Activated T-cell treated with anti-CD3 and anti-CD28 coated beads, Interleukin-2, amount 50 U/mL, for 72 hours (primary cell): Measurements from ENCODE around the gene TLE7. TPM values are rescaled to one million over a fixed set of nuclear protein-coding genes. Genes with fewer than 3 reads are reported as not detected.

Experiments used
- ATAC-seq, 2 donors: fragments of 150-1000 bp; cut with Tn5 transposase; replicated peaks in 1 of 2; 2 replicates each; pipeline ENCODE4 v1.10.0; 2021; ENCODE audit warnings: moderate library complexity in 2 of 2, mild to moderate bottlenecking in 1 of 2
- DNase-seq, 2 donors: peaks; one replicate each; pipeline ENCODE4 v3.0.0; 2021 to 2022; ENCODE audit warnings: mixed read lengths in 1 of 2
- H3K27ac Mint-ChIP-seq: one replicate; pipeline ENCODE4 v1.8.0; 2022; ENCODE audit warnings: mild to moderate bottlenecking, moderate library complexity, mixed read lengths
- H3K27me3 Mint-ChIP-seq: one replicate; pipeline ENCODE4 v1.8.0; 2022; ENCODE audit warnings: low read depth, mixed read lengths
- H3K36me3 Mint-ChIP-seq, 2 donors: one replicate each; pipeline ENCODE4 v1.8.0; 2022; ENCODE audit warnings: mixed read lengths in 2 of 2, mild to moderate bottlenecking in 1 of 2; ENCODE audit not compliant: insufficient read depth in 2 of 2
- H3K4me1 Mint-ChIP-seq: one replicate; pipeline ENCODE4 v1.8.0; 2022; ENCODE audit warnings: low read depth, mixed read lengths
- H3K4me3 Mint-ChIP-seq, 2 donors: one replicate each; pipeline ENCODE4 v1.8.0; 2022; ENCODE audit warnings: mild to moderate bottlenecking in 2 of 2, mixed read lengths in 2 of 2, moderate library complexity in 2 of 2
- H3K9me3 Mint-ChIP-seq, 2 donors: one replicate each; pipeline ENCODE4 v1.8.0; 2022; ENCODE audit warnings: mixed read lengths in 2 of 2
- total RNA-seq, 2 donors: library from RNA; stranded (reverse); gene quantifications; one replicate each; pipeline ENCODE4 v1.2.3, GENCODE V29; 2022

TLE7 gene
- total RNA-seq, 2 donors from 2014 or later: not detected

GRCh38 chr16:71404364-71404763 lies 37.5 kb downstream of the TLE7 start:
- H3K4me3 Mint-ChIP-seq: no peak overlapping the region

GRCh38 chr16:71402674-71403073 lies 39.2 kb downstream of the TLE7 start:
- no peak for DNase-seq
- Mint-ChIP-seq H3K9me3 (no peaks in the 10 kb centered on the region), H3K27ac (no peak overlapping the region), H3K36me3 (no peaks in the 10 kb centered on the region), H3K27me3 (peaks cover 7% of the 10 kb centered on the region), H3K4me3 (no peak overlapping the region), H3K4me1 (no peaks in the 10 kb centered on the region)
- ATAC-seq: no peak

More at GRCh38 chr16:71404364-71404763, 37.5 kb downstream of the TLE7 start:
- Mint-ChIP-seq H3K27ac (no peak overlapping the region), H3K4me1 (no peaks in the 10 kb centered on the region), H3K36me3 (no peaks in the 10 kb centered on the region), H3K9me3 (no peaks in the 10 kb centered on the region), H3K27me3 (peaks cover 23% of the 10 kb centered on the region)
- DNase-seq: no peak
- no peak for ATAC-seq

- Mint-ChIP-seq H3K27me3 (peaks cover 7% of the 10 kb centered on the region), H3K36me3 (no peaks in the 10 kb centered on the region), H3K9me3 (no peaks in the 10 kb centered on the region), H3K4me1 (no peaks in the 10 kb centered on the region), H3K4me3 (no peak overlapping the region), H3K27ac (no peak overlapping the region)
- no peak for DNase-seq
- ATAC-seq: no peak
Observed at GRCh38 chr16:71402007-71402406, 39.8 kb downstream of the TLE7 start.

GRCh38 chr16:71399801-71400563 lies 41.9 kb downstream of the TLE7 start:
- H3K36me3 Mint-ChIP-seq: no peaks in the 10 kb centered on the region
- H3K27ac Mint-ChIP-seq: no peak overlapping the region
- no peak overlapping the region for H3K4me3 Mint-ChIP-seq

GRCh38 chr16:71396594-71396993 lies 45.3 kb downstream of the TLE7 start:
- DNase-seq (no peak), ATAC-seq (no peak)
- Mint-ChIP-seq H3K27ac (no peak overlapping the region), H3K4me3 (no peak overlapping the region), H3K36me3 (no peaks in the 10 kb centered on the region), H3K9me3 (no peaks in the 10 kb centered on the region), H3K27me3 (peaks cover 17% of the 10 kb centered on the region), H3K4me1 (no peaks in the 10 kb centered on the region)

More at GRCh38 chr16:71399801-71400563, 41.9 kb downstream of the TLE7 start:
- H3K9me3 Mint-ChIP-seq: no peaks in the 10 kb centered on the region
- H3K27me3 Mint-ChIP-seq: peaks cover 5% of the 10 kb centered on the region
- DNase-seq (no peak), ATAC-seq (no peak)
- H3K4me1 Mint-ChIP-seq: no peaks in the 10 kb centered on the region

- Mint-ChIP-seq H3K9me3 (peaks cover 0 to 2% of the 10 kb centered on the region in 2 donors), H3K4me1 (no peaks in the 10 kb centered on the region), H3K4me3 (no peak overlapping the region), H3K27me3 (peaks cover 29% of the 10 kb centered on the region), H3K27ac (no peak overlapping the region), H3K36me3 (no peaks in the 10 kb centered on the region)
- ATAC-seq: no peak
- DNase-seq: no peak
Observed at GRCh38 chr16:71389330-71389729, 52.5 kb downstream of the TLE7 start.

- DNase-seq (no peak), ATAC-seq (no peak)
- Mint-ChIP-seq H3K9me3 (peaks cover 0 to 2% of the 10 kb centered on the region in 2 donors), H3K4me3 (no peak overlapping the region), H3K27me3 (peaks cover 23% of the 10 kb centered on the region), H3K27ac (no peak overlapping the region), H3K4me1 (no peaks in the 10 kb centered on the region), H3K36me3 (no peaks in the 10 kb centered on the region)
Observed at GRCh38 chr16:71387045-71387871, 54.6 kb downstream of the TLE7 start.

- Mint-ChIP-seq H3K27me3 (peaks cover 28% of the 10 kb centered on the region), H3K9me3 (peaks cover 0 to 2% of the 10 kb centered on the region in 2 donors), H3K36me3 (no peaks in the 10 kb centered on the region), H3K4me3 (no peak overlapping the region), H3K4me1 (no peaks in the 10 kb centered on the region), H3K27ac (no peak overlapping the region)
- ATAC-seq: no peak
- no peak for DNase-seq
Observed at GRCh38 chr16:71384073-71384724, 57.7 kb downstream of the TLE7 start.

GRCh38 chr16:71383054-71383773 lies 58.6 kb downstream of the TLE7 start:
- Mint-ChIP-seq H3K4me1 (no peaks in the 10 kb centered on the region), H3K27me3 (peaks cover 28% of the 10 kb centered on the region), H3K4me3 (no peak overlapping the region), H3K27ac (no peak overlapping the region), H3K9me3 (peaks cover 0 to 2% of the 10 kb centered on the region in 2 donors), H3K36me3 (no peaks in the 10 kb centered on the region)
- ATAC-seq (peak; percentile 49 to 56), DNase-seq (peak in 1 of 2 donors; percentile 8)

GRCh38 chr16:71380831-71381230 lies 61.0 kb downstream of the TLE7 start:
- H3K9me3 Mint-ChIP-seq: peaks cover 2 to 3% of the 10 kb centered on the region in 2 donors
- H3K27ac Mint-ChIP-seq: no peak overlapping the region
- DNase-seq (no peak), ATAC-seq (no peak)
- peaks cover 11% of the 10 kb centered on the region for H3K27me3 Mint-ChIP-seq
- no peak overlapping the region for H3K4me3 Mint-ChIP-seq
- no peaks in the 10 kb centered on the region for H3K4me1 Mint-ChIP-seq
- no peaks in the 10 kb centered on the region for H3K36me3 Mint-ChIP-seq
